ENCODE measurements around the gene C10orf90. TPM values are rescaled to one million over a fixed set of nuclear protein-coding genes. Genes with fewer than 3 reads are reported as not detected.

The C10orf90 gene
- total RNA-seq, 2 donors from 2014 or later, result 0.43 TPM; not detected in 1

DNA sequence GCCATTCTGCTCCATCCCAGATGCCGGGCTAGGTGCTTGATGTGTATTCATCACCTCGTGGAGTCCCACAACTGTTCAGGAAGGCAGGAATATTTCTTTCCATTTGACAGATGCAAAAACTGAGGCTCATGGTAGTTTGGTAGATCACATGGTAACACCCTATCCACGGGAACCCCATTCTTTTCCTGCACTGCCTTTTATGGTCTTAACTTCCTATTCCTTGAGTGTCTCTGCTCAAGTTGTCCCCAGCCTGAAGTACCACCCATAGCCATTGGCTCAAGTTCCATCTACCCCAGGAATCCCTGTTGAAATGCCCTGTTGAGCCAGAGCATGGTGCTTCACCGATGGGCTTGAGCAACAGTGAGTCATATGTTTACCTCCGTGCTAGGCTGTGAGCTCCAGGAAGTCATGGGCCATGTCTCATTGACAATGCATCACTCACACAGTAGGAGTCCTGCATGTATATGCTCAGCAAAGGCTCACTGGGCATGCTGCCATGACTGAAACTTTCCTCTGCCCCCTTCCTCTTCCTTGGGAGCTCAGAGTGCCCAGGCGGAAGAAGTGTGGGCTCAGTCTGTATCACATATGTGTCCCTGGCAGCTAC is 210.5 kb downstream of the C10orf90 start:
- H3K4me1 ChIP-seq, result no peaks in the 10 kb centered on the region
- DNase-seq (ENCODE audit: low spot score), result no peak
- H3K27me3 ChIP-seq, result no peaks in the 10 kb centered on the region

DNA sequence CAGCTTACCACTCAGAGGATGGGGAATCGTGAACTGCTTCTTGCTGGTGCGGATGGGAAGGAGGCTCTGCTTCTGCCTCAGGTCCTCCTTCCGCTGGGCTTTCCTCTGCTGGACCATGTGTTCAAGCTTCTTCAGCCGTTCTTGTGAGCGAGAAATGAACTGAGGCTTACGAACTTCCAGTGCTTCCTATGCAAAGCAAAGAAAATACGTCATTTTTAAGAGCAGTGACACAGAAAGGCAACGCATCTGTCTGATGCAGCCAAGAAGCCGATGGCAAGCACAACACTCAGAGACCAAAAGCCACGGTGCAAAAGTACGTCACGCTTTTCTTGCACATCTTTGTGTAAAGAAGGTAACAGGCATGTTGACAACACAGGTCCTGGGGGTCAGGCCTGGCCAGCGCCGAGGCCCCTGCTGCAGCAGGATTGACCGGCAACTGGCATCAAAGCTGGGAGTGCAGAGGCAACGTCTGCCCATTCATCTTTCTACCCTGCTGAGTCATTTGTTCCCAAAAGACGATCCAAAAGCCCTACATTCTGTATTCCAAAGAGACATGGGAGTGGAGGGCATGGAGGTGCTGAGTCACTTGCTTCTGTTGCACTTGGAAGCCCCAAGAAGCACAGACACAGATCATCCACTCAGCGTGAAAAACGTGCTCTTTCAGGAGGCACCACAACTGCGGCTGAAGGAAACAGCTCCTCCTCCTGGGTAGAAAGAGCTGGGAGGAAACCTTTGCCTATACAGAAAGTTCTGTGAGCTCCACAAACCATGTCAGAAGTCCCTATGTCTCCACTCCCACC is 211.3 kb downstream of the C10orf90 start:
- H3K4me3 ChIP-seq, result no peak overlapping the region
- H3K27me3 ChIP-seq, result no peaks in the 10 kb centered on the region
- TF ChIP-seq, protein P1, sequence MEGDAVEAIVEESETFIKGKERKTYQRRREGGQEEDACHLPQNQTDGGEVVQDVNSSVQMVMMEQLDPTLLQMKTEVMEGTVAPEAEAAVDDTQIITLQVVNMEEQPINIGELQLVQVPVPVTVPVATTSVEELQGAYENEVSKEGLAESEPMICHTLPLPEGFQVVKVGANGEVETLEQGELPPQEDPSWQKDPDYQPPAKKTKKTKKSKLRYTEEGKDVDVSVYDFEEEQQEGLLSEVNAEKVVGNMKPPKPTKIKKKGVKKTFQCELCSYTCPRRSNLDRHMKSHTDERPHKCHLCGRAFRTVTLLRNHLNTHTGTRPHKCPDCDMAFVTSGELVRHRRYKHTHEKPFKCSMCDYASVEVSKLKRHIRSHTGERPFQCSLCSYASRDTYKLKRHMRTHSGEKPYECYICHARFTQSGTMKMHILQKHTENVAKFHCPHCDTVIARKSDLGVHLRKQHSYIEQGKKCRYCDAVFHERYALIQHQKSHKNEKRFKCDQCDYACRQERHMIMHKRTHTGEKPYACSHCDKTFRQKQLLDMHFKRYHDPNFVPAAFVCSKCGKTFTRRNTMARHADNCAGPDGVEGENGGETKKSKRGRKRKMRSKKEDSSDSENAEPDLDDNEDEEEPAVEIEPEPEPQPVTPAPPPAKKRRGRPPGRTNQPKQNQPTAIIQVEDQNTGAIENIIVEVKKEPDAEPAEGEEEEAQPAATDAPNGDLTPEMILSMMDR (IDR thresholded peaks at IDR 0.05), result no peak
- DNase-seq (ENCODE audit: low spot score), result no peak
- no peaks in the 10 kb centered on the region for H3K9me3 ChIP-seq
- H3K27ac ChIP-seq, result no peak overlapping the region
- no peaks in the 10 kb centered on the region for H3K4me1 ChIP-seq
- no peaks in the 10 kb centered on the region for H3K36me3 ChIP-seq

More for the DNA sequence above, 210.5 kb downstream of the C10orf90 start:
- Histone ChIP-seq H3K9me3 (no peaks in the 10 kb centered on the region), H3K4me3 (no peak overlapping the region), H3K36me3 (no peaks in the 10 kb centered on the region), H3K27ac (no peak overlapping the region)
- TF ChIP-seq, protein P1 (IDR thresholded peaks at IDR 0.05), result no peak

DNA sequence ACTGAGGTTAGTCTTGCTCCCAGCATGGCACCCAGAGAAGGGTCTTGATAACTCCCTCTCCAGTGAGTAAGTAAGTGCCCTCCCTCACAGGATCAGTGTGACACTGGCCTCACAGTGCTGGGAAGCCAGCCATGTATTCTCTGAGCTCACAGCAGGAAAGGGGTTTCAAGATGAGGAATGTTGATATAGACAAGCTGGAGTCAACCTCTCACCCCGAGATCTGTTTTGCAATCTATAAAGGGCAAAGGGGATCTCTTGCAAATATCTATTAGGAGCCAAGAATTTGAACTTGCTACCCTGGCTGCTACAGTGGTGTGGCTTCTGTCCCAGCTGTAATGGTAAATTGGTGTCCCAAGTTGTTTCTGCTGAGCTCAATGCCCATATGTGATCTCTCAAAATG is 212.0 kb downstream of the C10orf90 start:
- Histone ChIP-seq H3K27me3 (no peaks in the 10 kb centered on the region), H3K36me3 (no peaks in the 10 kb centered on the region), H3K27ac (no peak overlapping the region), H3K4me1 (no peaks in the 10 kb centered on the region), H3K4me3 (no peak overlapping the region), H3K9me3 (no peaks in the 10 kb centered on the region)
- no peak for DNase-seq (ENCODE audit: low spot score)
- TF ChIP-seq, protein P1 (IDR thresholded peaks at IDR 0.05), result no peak

DNA sequence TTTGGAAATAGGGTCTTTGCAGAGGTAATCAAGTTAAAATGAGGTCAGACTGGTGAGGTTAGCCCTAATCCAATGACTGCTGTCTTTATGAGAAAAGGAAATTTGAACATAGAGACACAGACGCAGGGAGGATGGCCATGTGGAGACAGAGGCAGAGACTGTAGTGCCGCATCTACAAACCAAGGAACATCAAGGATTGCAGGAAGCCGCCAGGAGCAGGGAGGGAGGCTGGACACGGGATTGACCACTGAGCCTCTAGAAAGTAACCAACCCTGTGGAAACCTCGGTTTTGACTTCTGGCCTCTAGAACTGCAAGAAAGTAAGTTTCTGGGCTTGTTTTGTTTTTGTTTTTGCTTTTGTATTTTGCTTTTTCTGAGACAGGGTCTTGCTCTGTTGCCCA is 213.9 kb downstream of the C10orf90 start:
- TF ChIP-seq, protein P1 (IDR thresholded peaks at IDR 0.05), result no peak

DNA sequence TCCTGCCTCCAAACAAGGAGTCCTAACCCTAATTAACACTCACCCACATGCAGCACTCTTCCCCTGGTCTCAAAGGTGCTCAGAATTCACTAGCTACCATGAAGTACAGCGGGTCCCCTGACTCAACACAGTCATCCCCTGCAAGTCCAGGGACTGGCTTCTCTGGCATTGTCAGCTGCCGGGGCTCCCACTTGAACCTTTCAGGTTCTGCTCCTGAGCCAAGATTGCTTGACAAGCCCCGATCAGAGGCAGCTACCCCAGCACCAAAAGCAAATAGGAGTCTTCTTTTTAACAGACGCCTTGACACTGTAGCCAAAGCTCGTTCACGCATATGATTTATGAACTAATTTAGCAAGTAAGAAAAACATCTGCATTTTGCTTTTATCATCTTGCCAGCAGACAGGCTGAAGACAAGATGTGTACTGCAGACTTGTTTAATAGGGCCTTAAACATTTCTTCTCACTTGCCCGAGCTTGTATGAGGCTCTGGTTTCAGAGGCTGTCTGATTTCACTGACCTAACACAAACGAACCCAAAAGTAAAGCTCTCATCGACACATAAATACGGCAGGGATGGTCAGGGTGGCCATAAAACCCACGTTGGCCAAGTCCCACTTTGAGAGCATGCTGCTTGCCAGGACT is 214.6 kb downstream of the C10orf90 start:
- H3K4me3 ChIP-seq, result no peak overlapping the region
- no peaks in the 10 kb centered on the region for H3K4me1 ChIP-seq
- no peaks in the 10 kb centered on the region for H3K36me3 ChIP-seq
- H3K9me3 ChIP-seq, result no peaks in the 10 kb centered on the region
- no peaks in the 10 kb centered on the region for H3K27me3 ChIP-seq
- TF ChIP-seq, protein P1 (IDR thresholded peaks at IDR 0.05), result no peak
- DNase-seq (ENCODE audit: low spot score), result no peak
- no peak overlapping the region for H3K27ac ChIP-seq

More for the DNA sequence above, 213.9 kb downstream of the C10orf90 start:
- Histone ChIP-seq H3K9me3 (no peaks in the 10 kb centered on the region), H3K4me1 (no peaks in the 10 kb centered on the region), H3K27ac (no peak overlapping the region), H3K36me3 (no peaks in the 10 kb centered on the region), H3K27me3 (no peaks in the 10 kb centered on the region), H3K4me3 (no peak overlapping the region)
- no peak for DNase-seq (ENCODE audit: low spot score)

Data from right atrium auricular region (tissue), 2 donors.